Breast epithelium (tissue), 3 donors: ENCODE data around the gene FNDC3A.

Experiments used
- POLR2AphosphoS5 ChIP-seq, 3 donors: sonication (generic); formaldehyde crosslinking; IDR thresholded peaks; one replicate each; pipeline ENCODE4 v1.6.1; 2017; ENCODE audit warnings: antibody characterized with exemption in 3 of 3
- TF ChIP-seq, protein P1 (sequence below), 3 donors: fragments of 450-650 bp; IDR thresholded peaks; one replicate each; pipeline ENCODE4 v1.5.1; 2016 to 2017; ENCODE audit warnings: antibody characterized with exemption in 3 of 3, mild to moderate bottlenecking in 3 of 3, moderate library complexity in 3 of 3

DNA sequence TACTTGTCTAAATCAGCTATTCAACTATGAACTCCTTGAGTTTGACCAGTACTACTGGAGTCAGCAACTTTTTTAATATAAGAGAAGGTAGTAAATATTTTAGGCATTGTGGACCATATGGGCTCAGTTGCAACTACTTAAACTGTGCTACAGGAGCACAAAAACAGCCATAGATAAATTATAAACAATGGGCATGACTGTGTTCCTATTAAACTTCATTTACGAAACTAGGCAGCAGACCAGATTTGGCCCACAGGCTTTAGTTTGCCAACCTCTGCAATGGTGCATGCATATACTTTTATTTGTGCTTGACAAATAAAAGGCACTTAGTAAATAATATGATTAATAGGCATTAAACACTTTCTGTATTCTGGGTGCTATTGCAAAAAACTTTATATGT is 7.6 kb downstream of the FNDC3A start:
- no peak for TF ChIP-seq POLR2AphosphoS5 (IDR thresholded peaks at IDR 0.05)
- TF ChIP-seq, protein P1, sequence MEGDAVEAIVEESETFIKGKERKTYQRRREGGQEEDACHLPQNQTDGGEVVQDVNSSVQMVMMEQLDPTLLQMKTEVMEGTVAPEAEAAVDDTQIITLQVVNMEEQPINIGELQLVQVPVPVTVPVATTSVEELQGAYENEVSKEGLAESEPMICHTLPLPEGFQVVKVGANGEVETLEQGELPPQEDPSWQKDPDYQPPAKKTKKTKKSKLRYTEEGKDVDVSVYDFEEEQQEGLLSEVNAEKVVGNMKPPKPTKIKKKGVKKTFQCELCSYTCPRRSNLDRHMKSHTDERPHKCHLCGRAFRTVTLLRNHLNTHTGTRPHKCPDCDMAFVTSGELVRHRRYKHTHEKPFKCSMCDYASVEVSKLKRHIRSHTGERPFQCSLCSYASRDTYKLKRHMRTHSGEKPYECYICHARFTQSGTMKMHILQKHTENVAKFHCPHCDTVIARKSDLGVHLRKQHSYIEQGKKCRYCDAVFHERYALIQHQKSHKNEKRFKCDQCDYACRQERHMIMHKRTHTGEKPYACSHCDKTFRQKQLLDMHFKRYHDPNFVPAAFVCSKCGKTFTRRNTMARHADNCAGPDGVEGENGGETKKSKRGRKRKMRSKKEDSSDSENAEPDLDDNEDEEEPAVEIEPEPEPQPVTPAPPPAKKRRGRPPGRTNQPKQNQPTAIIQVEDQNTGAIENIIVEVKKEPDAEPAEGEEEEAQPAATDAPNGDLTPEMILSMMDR (IDR thresholded peaks at IDR 0.05) = no peak
